K562 treated with DMSO at 1 percent for 48 hours (cell line): ENCODE measurements around the gene KRT31. TPM values are rescaled to one million over a fixed set of nuclear protein-coding genes. Genes with fewer than 3 reads are reported as not detected.

Experiments
- total RNA-seq: library from RNA; unstranded; fragments of 300-600 nt; gene quantifications from 2 replicates; pipeline ENCODE4 v1.2.3, GENCODE V29; 2022; ENCODE audit warnings: low replicate concordance; ENCODE audit errors: extremely low read depth

KRT31 gene
- not detected in 2 replicates for total RNA-seq

GRCh38 chr17:41396996-41397660 is at the start of gene KRT31:
Gene KRT31, minus strand, starts transcription at chr17:41397608. Its CDS starts 69 bp downstream, at chr17:41397539.

GRCh38 chr17:41440531-41441033 is 43.2 kb upstream of the KRT31 start, which contains the start of gene KRT38:
Gene KRT38, minus strand, starts transcription at chr17:41440983. Its CDS starts 62 bp downstream, at chr17:41440921.

GRCh38 chr17:41424111-41424635 is 26.8 kb upstream of the KRT31 start, which contains the start of gene KRT37:
Gene KRT37, minus strand, starts transcription at chr17:41424585. Its CDS starts 62 bp downstream, at chr17:41424523.

GRCh38 chr17:41381943-41382342 is 15.5 kb downstream of the KRT31 start, which contains the start of gene KRT34:
Gene KRT34, minus strand, starts transcription at chr17:41382306. Its CDS starts 60 bp downstream, at chr17:41382246.

GRCh38 chr17:41369713-41370112 is 27.7 kb downstream of the KRT31 start, which contains the start of gene KRT33B:
Gene KRT33B, minus strand, starts transcription at chr17:41369813. Its CDS starts 63 bp downstream, at chr17:41369750.

GRCh38 chr17:41350381-41350878 is 47.0 kb downstream of the KRT31 start, which contains the start of gene KRT33A:
Gene KRT33A, minus strand, starts transcription at chr17:41350828. Its CDS starts 61 bp downstream, at chr17:41350767.

Other genes with a start within 250 kb of the KRT31 start
- not detected in 2 replicates for gene KRTAP4-5, start 247.8 kb downstream of the KRT31 start, total RNA-seq
- not detected in 2 replicates for gene KRTAP4-4, start 236.9 kb downstream of the KRT31 start, total RNA-seq
- gene KRTAP4-3, start 229.4 kb downstream of the KRT31 start, total RNA-seq: not detected in 2 replicates
- gene KRTAP4-2, start 219.4 kb downstream of the KRT31 start, total RNA-seq: not detected in 2 replicates
- gene KRTAP4-1, start 212.7 kb downstream of the KRT31 start, total RNA-seq: not detected in 2 replicates
- not detected in 2 replicates for gene KRTAP9-1, start 207.7 kb downstream of the KRT31 start, total RNA-seq
- gene KRTAP9-2, start 171.0 kb downstream of the KRT31 start, total RNA-seq: not detected in 2 replicates
- not detected in 2 replicates for gene KRTAP9-3, start 165.2 kb downstream of the KRT31 start, total RNA-seq
- not detected in 2 replicates for gene KRTAP9-8, start 159.6 kb downstream of the KRT31 start, total RNA-seq
- gene KRTAP9-4, start 147.9 kb downstream of the KRT31 start, total RNA-seq: not detected in 2 replicates
- not detected in 2 replicates for gene KRTAP9-9, start 142.2 kb downstream of the KRT31 start, total RNA-seq
- gene KRTAP9-6, start 132.2 kb downstream of the KRT31 start, total RNA-seq: not detected in 2 replicates
- gene KRTAP9-7, start 121.9 kb downstream of the KRT31 start, total RNA-seq: not detected in 2 replicates
- not detected in 2 replicates for gene KRTAP29-1, start 94.8 kb downstream of the KRT31 start, total RNA-seq
- not detected in 2 replicates for gene KRTAP16-1, start 88.3 kb downstream of the KRT31 start, total RNA-seq
- not detected in 2 replicates for gene KRTAP17-1, start 81.9 kb downstream of the KRT31 start, total RNA-seq
- not detected in 2 replicates for gene KRT33A, start 46.8 kb downstream of the KRT31 start, total RNA-seq
- gene KRT33B, start 27.8 kb downstream of the KRT31 start, total RNA-seq: not detected in 2 replicates
- not detected in 2 replicates for gene KRT34, start 15.3 kb downstream of the KRT31 start, total RNA-seq
- gene KRT37, start 27.0 kb upstream of the KRT31 start, total RNA-seq: not detected in 2 replicates
- gene KRT38, start 43.4 kb upstream of the KRT31 start, total RNA-seq: not detected in 2 replicates
- gene KRT32, start 69.8 kb upstream of the KRT31 start, total RNA-seq: not detected in 2 replicates
- not detected in 2 replicates for gene KRT35, start 83.5 kb upstream of the KRT31 start, total RNA-seq
- not detected in 2 replicates for gene KRT36, start 92.3 kb upstream of the KRT31 start, total RNA-seq
- gene KRT13, start 108.0 kb upstream of the KRT31 start, total RNA-seq: not detected in 2 replicates
- gene KRT15, start 121.3 kb upstream of the KRT31 start, total RNA-seq: not detected in 2 replicates
- gene KRT19, start 130.7 kb upstream of the KRT31 start, total RNA-seq: not detected in 2 replicates
- gene KRT9, start 174.5 kb upstream of the KRT31 start, total RNA-seq: not detected in 2 replicates
- gene KRT14, start 189.3 kb upstream of the KRT31 start, total RNA-seq: not detected in 2 replicates
- gene KRT16, start 215.2 kb upstream of the KRT31 start, total RNA-seq: not detected in 2 replicates
- not detected in 2 replicates for gene KRT17, start 227.0 kb upstream of the KRT31 start, total RNA-seq